Right kidney (tissue), 9 donors: ENCODE data around the gene RRBP1.

ENCODE experiments used
- DNase-seq: peaks from one replicate; pipeline ENCODE4 v3.0.0-alpha.2; 2016
- long read RNA-seq, 8 donors: transcript quantifications; one replicate each; lab custom pipeline, GENCODE V29; 2026

Gene RRBP1
- long read RNA-seq, donor 1, full-length matches to known transcripts, result 26 of 39 reads
- long read RNA-seq, donor 1, partial matches to known transcripts, result 13 of 39 reads
- long read RNA-seq, donor 1, other reads (novel, unspliced or antisense), result 0 of 39 reads
- long read RNA-seq, donor 2, transcript RRBP1-205 (2 exons, 1,191 nt), result major isoform, 14 of 37 reads
- long read RNA-seq, donor 2, partial matches to known transcripts, result 22 of 37 reads
- long read RNA-seq, donor 2, other reads (novel, unspliced or antisense), result 0 of 37 reads
- long read RNA-seq, donor 3, transcript RRBP1-205 (2 exons, 1,191 nt), result major isoform, 5 of 14 reads
- long read RNA-seq, donor 3, partial matches to known transcripts, result 7 of 14 reads
- long read RNA-seq, donor 3, other reads (novel, unspliced or antisense), result 0 of 14 reads
- long read RNA-seq, donor 4, full-length matches to known transcripts, result 25 of 43 reads
- long read RNA-seq, donor 4, partial matches to known transcripts, result 18 of 43 reads
- long read RNA-seq, donor 4, other reads (novel, unspliced or antisense), result 0 of 43 reads
- long read RNA-seq, donor 5, full-length matches to known transcripts, result 27 of 72 reads
- long read RNA-seq, donor 5, partial matches to known transcripts, result 45 of 72 reads
- long read RNA-seq, donor 5, other reads (novel, unspliced or antisense), result 0 of 72 reads
- long read RNA-seq, donor 6, full-length matches to known transcripts, result 46 of 83 reads
- long read RNA-seq, donor 6, partial matches to known transcripts, result 37 of 83 reads
- long read RNA-seq, donor 6, other reads (novel, unspliced or antisense), result 0 of 83 reads
- long read RNA-seq, donor 7, full-length matches to known transcripts, result 55 of 168 reads
- long read RNA-seq, donor 7, partial matches to known transcripts, result 113 of 168 reads
- long read RNA-seq, donor 7, other reads (novel, unspliced or antisense), result 0 of 168 reads
- long read RNA-seq, donor 8, full-length matches to known transcripts, result 19 of 19 reads
- long read RNA-seq, donor 8, partial matches to known transcripts, result 0 of 19 reads
- long read RNA-seq, donor 8, other reads (novel, unspliced or antisense), result 0 of 19 reads

GRCh38 chr20:17682103-17682888, at the start of gene RRBP1:
RRBP1 (minus strand) TSS chr20:17682242; CDS start chr20:17660507, 21,735 bp downstream.
- DNase-seq, result peak; percentile 95

GRCh38 chr20:17731233-17731632, 49.2 kb upstream of the RRBP1 start:
- no peak for DNase-seq

GRCh38 chr20:17730071-17730470, 48.0 kb upstream of the RRBP1 start:
- DNase-seq, result no peak

GRCh38 chr20:17728074-17728473, 46.0 kb upstream of the RRBP1 start:
- DNase-seq, result no peak

GRCh38 chr20:17727351-17727750, 45.3 kb upstream of the RRBP1 start:
- no peak for DNase-seq

GRCh38 chr20:17726902-17727301, 44.9 kb upstream of the RRBP1 start:
- no peak for DNase-seq

- DNase-seq, result no peak
Measured at GRCh38 chr20:17725094-17725835, 43.2 kb upstream of the RRBP1 start.

GRCh38 chr20:17723301-17723691, 41.3 kb upstream of the RRBP1 start:
- DNase-seq, result no peak

GRCh38 chr20:17722493-17723300, 40.7 kb upstream of the RRBP1 start:
- no peak for DNase-seq

- no peak for DNase-seq
Measured at GRCh38 chr20:17721802-17722486, 39.9 kb upstream of the RRBP1 start.

- no peak for DNase-seq
Measured at GRCh38 chr20:17720755-17721154, 38.7 kb upstream of the RRBP1 start.

- no peak for DNase-seq
Measured at GRCh38 chr20:17716331-17716730, 34.3 kb upstream of the RRBP1 start.

GRCh38 chr20:17715075-17715474, 33.0 kb upstream of the RRBP1 start:
- DNase-seq, result no peak

- DNase-seq, result no peak
Measured at GRCh38 chr20:17714597-17714996, 32.6 kb upstream of the RRBP1 start.

GRCh38 chr20:17712708-17713107, 30.7 kb upstream of the RRBP1 start:
- DNase-seq, result no peak

GRCh38 chr20:17712201-17712600, 30.2 kb upstream of the RRBP1 start:
- DNase-seq, result no peak

- no peak for DNase-seq
Measured at GRCh38 chr20:17711267-17711627, 29.2 kb upstream of the RRBP1 start.

- DNase-seq, result peak; percentile 57
Measured at GRCh38 chr20:17710379-17711266, 28.6 kb upstream of the RRBP1 start.
